Fibroblast of lung (primary cell): ENCODE results near the gene N4BP2L2.

ENCODE experiments used
- EZH2 ChIP-seq: IDR thresholded peaks from 2 replicates; pipeline ENCODE4 v1.5.1; 2012; ENCODE audit warnings: low read length, control low read depth, mild to moderate bottlenecking; ENCODE audit errors: missing control alignments
- TF ChIP-seq, protein P1 (sequence below), 2 donors: IDR thresholded peaks in 1 of 2; conservative IDR thresholded peaks in 1 of 2; 1 replicate in 1 of 2; 2 replicates in 1 of 2; pipeline ENCODE4 v1.5.1; 2011 to 2012; ENCODE audit warnings: low read length in 2 of 2, control low read depth in 1 of 2, inconsistent platforms in 1 of 2, low read depth in 1 of 2, mild to moderate bottlenecking in 1 of 2

DNA sequence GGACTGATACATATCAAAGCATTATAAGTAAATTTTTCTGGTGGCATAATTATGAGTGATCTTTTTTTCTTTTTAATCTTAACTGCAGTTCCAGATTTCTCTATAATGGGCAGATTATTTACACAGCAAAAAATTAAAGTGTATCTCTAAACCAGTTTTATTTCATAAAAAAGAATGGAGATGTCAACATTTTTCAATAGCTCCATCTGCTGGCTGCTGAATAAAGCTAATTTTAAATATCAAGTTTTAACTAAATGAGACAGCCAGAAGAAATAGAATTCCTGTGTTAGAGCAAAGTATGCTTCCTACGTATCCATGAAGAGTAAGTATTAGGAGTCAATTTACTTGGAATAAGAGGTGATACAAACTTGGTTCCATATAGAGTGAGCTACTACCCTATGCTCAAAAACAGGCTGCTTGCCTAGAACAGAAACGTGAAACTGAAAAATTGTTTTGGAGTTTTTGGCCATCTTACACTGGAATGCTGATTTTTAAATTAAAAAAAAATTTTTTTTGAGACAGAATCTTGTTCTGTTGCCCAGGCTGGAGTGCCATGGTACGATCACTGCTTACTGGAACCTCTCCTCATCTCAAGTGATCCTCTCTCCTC lies 42.7 kb upstream of the N4BP2L2 start:
- TF ChIP-seq, protein P1, sequence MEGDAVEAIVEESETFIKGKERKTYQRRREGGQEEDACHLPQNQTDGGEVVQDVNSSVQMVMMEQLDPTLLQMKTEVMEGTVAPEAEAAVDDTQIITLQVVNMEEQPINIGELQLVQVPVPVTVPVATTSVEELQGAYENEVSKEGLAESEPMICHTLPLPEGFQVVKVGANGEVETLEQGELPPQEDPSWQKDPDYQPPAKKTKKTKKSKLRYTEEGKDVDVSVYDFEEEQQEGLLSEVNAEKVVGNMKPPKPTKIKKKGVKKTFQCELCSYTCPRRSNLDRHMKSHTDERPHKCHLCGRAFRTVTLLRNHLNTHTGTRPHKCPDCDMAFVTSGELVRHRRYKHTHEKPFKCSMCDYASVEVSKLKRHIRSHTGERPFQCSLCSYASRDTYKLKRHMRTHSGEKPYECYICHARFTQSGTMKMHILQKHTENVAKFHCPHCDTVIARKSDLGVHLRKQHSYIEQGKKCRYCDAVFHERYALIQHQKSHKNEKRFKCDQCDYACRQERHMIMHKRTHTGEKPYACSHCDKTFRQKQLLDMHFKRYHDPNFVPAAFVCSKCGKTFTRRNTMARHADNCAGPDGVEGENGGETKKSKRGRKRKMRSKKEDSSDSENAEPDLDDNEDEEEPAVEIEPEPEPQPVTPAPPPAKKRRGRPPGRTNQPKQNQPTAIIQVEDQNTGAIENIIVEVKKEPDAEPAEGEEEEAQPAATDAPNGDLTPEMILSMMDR (conservative IDR thresholded peaks at IDR 0.05 in 1 of 2, IDR thresholded peaks at IDR 0.05 in 1 of 2; ENCODE audit: low read depth in 1 of 2, low read length in 2 of 2) = peak; percentile 20 to 51
- no peak for TF ChIP-seq EZH2
